Sigmoid colon (tissue), 7 donors: ENCODE data around the gene ACSS2. TPM values are rescaled to one million over a fixed set of nuclear protein-coding genes. Genes with fewer than 3 reads are reported as not detected.
A peak's percentile ranks its signal among the peaks of the same experiment; 100 is the strongest.

ENCODE experiments used
- DNase-seq: peaks from one replicate; pipeline ENCODE4 v3.0.0-alpha.2; 2019
- H3K27ac ChIP-seq, 4 donors: fragments of 200-600 bp; sonication (generic); one replicate each; pipeline ENCODE4 v1.5.1; 2016 to 2019; ENCODE audit warnings: mild to moderate bottlenecking in 1 of 4
- H3K27me3 ChIP-seq, 3 donors: fragments of 200-600 bp; sonication (generic); one replicate each; pipeline ENCODE4 v1.5.1; 2019; ENCODE audit warnings: mild to moderate bottlenecking in 1 of 3
- H3K36me3 ChIP-seq, 4 donors: fragments of 200-600 bp; sonication (generic); one replicate each; pipeline ENCODE4 v1.5.1; 2016 to 2019
- H3K4me1 ChIP-seq, 4 donors: fragments of 200-600 bp; sonication (generic); one replicate each; pipeline ENCODE4 v1.5.1; 2017 to 2019
- H3K4me3 ChIP-seq, 4 donors: fragments of 200-600 bp; sonication (generic); one replicate each; pipeline ENCODE4 v1.5.1; 2017 to 2019; ENCODE audit warnings: mild to moderate bottlenecking in 2 of 4, moderate library complexity in 1 of 4
- H3K9me3 ChIP-seq, 4 donors: fragments of 200-600 bp in 3 of 4; sonication (generic) in 3 of 4; one replicate each; pipeline versions ENCODE4 v1.5.1 to v1.6.1; 2013 to 2019
- CTCF ChIP-seq, 4 experiments: fragments of 450-650 bp in 3 of 4; fragments of 200-600 bp in 1 of 4; IDR thresholded peaks; one replicate each; pipeline ENCODE4 v1.5.1; 2016 to 2019; ENCODE audit warnings: antibody characterized with exemption in 4 of 4, mild to moderate bottlenecking in 3 of 4, moderate library complexity in 2 of 4
- EP300 ChIP-seq, 4 donors: sonication (generic); formaldehyde crosslinking; IDR thresholded peaks; one replicate each; pipeline ENCODE4 v1.6.1; 2017; ENCODE audit warnings: antibody characterized with exemption in 4 of 4
- POLR2A ChIP-seq, 2 donors: fragments of 450-650 bp; IDR thresholded peaks; one replicate each; pipeline ENCODE4 v1.6.1; 2016; ENCODE audit warnings: antibody characterized with exemption in 2 of 2, mild to moderate bottlenecking in 2 of 2, moderate library complexity in 2 of 2
- POLR2AphosphoS5 ChIP-seq, 4 donors: sonication (generic); formaldehyde crosslinking; IDR thresholded peaks; one replicate each; pipeline ENCODE4 v1.6.1; 2017; ENCODE audit warnings: antibody characterized with exemption in 4 of 4
- WGBS, 2 donors: extraction: QIAGEN DNeasy Blood & Tissue Kit; methylation state at CpG; one replicate each; pipeline ENCODE4 v1.1.7; 2013; 5-methylcytosine and 5-hydroxymethylcytosine counted together
- intact Hi-C: fragments of 100-400 bp; cut with DNase I; formaldehyde crosslinking; loops from one replicate; pipeline ENCODE4 v1.15.1; 2023
- polyA plus RNA-seq, 3 donors: library from polyadenylated mRNA; stranded (reverse); fragments of 200-250 nt; gene quantifications; one replicate each; pipeline ENCODE4 v1.2.3, GENCODE V29; 2013
- total RNA-seq, 4 donors: library from RNA; depleted of rRNA; stranded (reverse); fragments of >200 nt; gene quantifications; one replicate each; pipeline ENCODE4 v1.1.0, GENCODE V29; 2016
- donor health status: healthy with polysubstance abuse.
- donor health status: Bipolar disorder and iron deficiency.
- donor health status: healthy.

The ACSS2 gene
- total and polyA plus RNA-seq, 7 donors, result 29.7 to 232 (median 70.1) TPM

GRCh38 chr20:34938466-34939163 is 62.2 kb downstream of the ACSS2 start:
- H3K27ac ChIP-seq, result peak overlapping the region in 2 of 4 donors; percentile 7 to 49
- no peak overlapping the region for H3K4me3 ChIP-seq
- peaks cover 0 to 6% (median 0%) of the 10 kb centered on the region in 4 donors for H3K4me1 ChIP-seq
- TF ChIP-seq POLR2AphosphoS5 (IDR thresholded peaks at IDR 0.05) (no peak), POLR2A (IDR thresholded peaks at IDR 0.05) (no peak), EP300 (IDR thresholded peaks at IDR 0.05) (no peak), CTCF (IDR thresholded peaks at IDR 0.05) (no peak)
- intact Hi-C loops, result no loop called here
- peaks cover 0 to 84% (median 10%) of the 10 kb centered on the region in 4 donors for H3K36me3 ChIP-seq
- H3K27me3 ChIP-seq, result no peaks in the 10 kb centered on the region
- DNase-seq, result peak; percentile 73
- no peaks in the 10 kb centered on the region for H3K9me3 ChIP-seq
- 20 to 53% methylated on average over 14 of the region's 14 CpGs for WGBS, 2 donors

DNA sequence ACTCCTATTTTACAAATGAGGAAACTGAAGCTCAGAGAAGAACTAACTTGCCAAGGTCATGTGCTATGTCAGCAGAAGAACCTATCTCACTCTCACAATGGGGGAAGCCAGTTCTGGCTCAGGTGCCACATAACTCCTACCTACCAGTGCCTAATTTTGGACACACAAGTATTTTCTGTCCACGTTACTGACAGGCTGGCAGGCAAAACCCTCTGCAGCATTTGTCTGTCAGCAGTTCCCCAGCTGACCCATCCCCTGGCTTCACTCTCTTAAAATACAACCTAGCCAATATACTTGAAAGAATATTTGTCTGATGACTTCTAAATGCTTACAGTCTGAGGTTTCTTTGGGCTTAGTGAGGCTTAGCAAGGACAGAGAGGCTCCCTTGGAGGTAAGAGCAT is 63.7 kb downstream of the ACSS2 start:
- peaks cover 0 to 82% (median 17%) of the 10 kb centered on the region in 4 donors for H3K36me3 ChIP-seq

DNA sequence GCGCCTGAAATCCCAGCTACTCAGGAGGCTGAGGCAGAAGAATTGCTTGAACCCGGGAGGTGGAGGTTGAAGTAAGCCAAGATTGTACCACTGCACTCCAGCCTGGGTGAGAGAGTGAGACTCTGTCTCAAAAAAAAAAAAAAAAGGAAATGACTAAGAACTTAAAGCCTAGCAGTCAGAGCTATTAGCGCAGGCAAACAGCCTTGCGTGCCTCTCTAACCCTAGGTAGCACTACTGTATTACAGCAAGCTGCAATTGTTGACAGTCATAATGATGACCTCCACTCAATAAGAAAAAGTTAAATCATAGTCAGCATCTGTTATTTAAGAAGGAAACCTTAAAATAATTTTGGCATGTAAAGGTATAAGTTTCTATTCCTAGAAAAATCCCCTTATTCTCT is 64.8 kb downstream of the ACSS2 start:
- no peak for TF ChIP-seq EP300 (IDR thresholded peaks at IDR 0.05)
- TF ChIP-seq POLR2AphosphoS5 (IDR thresholded peaks at IDR 0.05), result no peak
- TF ChIP-seq CTCF (IDR thresholded peaks at IDR 0.05), result no peak
- TF ChIP-seq POLR2A (IDR thresholded peaks at IDR 0.05), result no peak
- H3K27ac ChIP-seq, result no peak overlapping the region
- intact Hi-C loops, result no loop called here
- H3K9me3 ChIP-seq, result no peaks in the 10 kb centered on the region
- H3K4me3 ChIP-seq, result no peak overlapping the region
- peaks cover 0 to 82% (median 22%) of the 10 kb centered on the region in 4 donors for H3K36me3 ChIP-seq
- H3K27me3 ChIP-seq, result no peaks in the 10 kb centered on the region
- peak; percentile 6 for DNase-seq
- WGBS, 2 donors, result 90 to 92% methylated on average over 4 of the region's 4 CpGs
- peaks cover 0 to 6% (median 0%) of the 10 kb centered on the region in 4 donors for H3K4me1 ChIP-seq

More for the DNA sequence above, 63.7 kb downstream of the ACSS2 start:
- H3K4me1 ChIP-seq, result peaks cover 0 to 6% (median 0%) of the 10 kb centered on the region in 4 donors
- H3K4me3 ChIP-seq, result no peak overlapping the region
- 81 to 82% methylated on average over 1 of the region's 1 CpG for WGBS, 2 donors
- no peaks in the 10 kb centered on the region for H3K9me3 ChIP-seq
- no peaks in the 10 kb centered on the region for H3K27me3 ChIP-seq
- no peak for DNase-seq
- intact Hi-C loops, result no loop called here
- H3K27ac ChIP-seq, result no peak overlapping the region
- TF ChIP-seq POLR2AphosphoS5 (IDR thresholded peaks at IDR 0.05), result no peak
- TF ChIP-seq CTCF (IDR thresholded peaks at IDR 0.05), result no peak
- TF ChIP-seq EP300 (IDR thresholded peaks at IDR 0.05), result no peak
- no peak for TF ChIP-seq POLR2A (IDR thresholded peaks at IDR 0.05)

DNA sequence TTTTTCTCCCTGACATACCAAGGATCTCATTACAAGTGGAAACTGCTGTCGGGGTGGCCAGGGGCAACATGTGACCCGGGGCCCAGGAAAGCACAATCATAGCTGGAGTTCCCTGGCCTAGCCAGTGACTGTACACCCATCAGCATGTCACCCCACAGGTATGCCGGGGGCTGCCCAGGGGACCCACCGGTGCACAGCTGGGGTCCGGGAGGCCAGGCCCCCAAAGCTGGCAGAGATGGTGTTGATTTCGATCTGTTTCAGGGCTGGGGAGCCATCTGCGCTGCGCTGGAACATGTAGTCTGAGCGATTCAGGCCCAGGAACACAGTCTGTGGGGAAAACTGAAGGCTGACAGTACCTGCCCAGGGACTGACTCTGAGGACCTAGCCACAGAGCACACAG is 65.9 kb downstream of the ACSS2 start:
- H3K27me3 ChIP-seq, result no peaks in the 10 kb centered on the region
- peaks cover 0 to 6% (median 0%) of the 10 kb centered on the region in 4 donors for H3K4me1 ChIP-seq
- no peaks in the 10 kb centered on the region for H3K9me3 ChIP-seq
- TF ChIP-seq POLR2AphosphoS5 (IDR thresholded peaks at IDR 0.05) (no peak), CTCF (IDR thresholded peaks at IDR 0.05) (no peak), POLR2A (IDR thresholded peaks at IDR 0.05) (no peak), EP300 (IDR thresholded peaks at IDR 0.05) (no peak)
- no peak overlapping the region for H3K27ac ChIP-seq
- peaks cover 0 to 78% (median 24%) of the 10 kb centered on the region in 4 donors for H3K36me3 ChIP-seq
- no peak overlapping the region for H3K4me3 ChIP-seq
- intact Hi-C loops, result no loop called here
- DNase-seq, result peak; percentile 52
- WGBS, 2 donors, result 97 to 98% methylated on average over 9 of the region's 9 CpGs
